Testis (tissue), 2 donors: ENCODE measurements around the gene CENPP.

Experiments used
- CTCF ChIP-seq, 3 experiments: fragments of 450-650 bp in 2 of 3; fragments of 200-600 bp in 1 of 3; sonication (generic) in 1 of 3; IDR thresholded peaks; one replicate each; pipeline ENCODE4 v1.5.1; 2016 to 2019; ENCODE audit warnings: antibody characterized with exemption in 3 of 3, mild to moderate bottlenecking in 2 of 3, moderate library complexity in 1 of 3
- POLR2A ChIP-seq: fragments of 450-650 bp; IDR thresholded peaks from one replicate; pipeline ENCODE4 v1.6.1; 2017; ENCODE audit warnings: antibody characterized with exemption, mild to moderate bottlenecking, moderate library complexity

- TF ChIP-seq POLR2A (no peak), CTCF (IDR thresholded peaks at IDR 0.05) (no peak)
Measured at GRCh38 chr9:92313624-92314012, 12.1 kb upstream of the CENPP start.
